Cardiac septum (tissue), 1 donor: Measurements from ENCODE around the gene FSTL3. TPM values are rescaled to one million over a fixed set of nuclear protein-coding genes. Genes with fewer than 3 reads are reported as not detected.
"Not testable (repeated sequence)": the region's sequence is repeated elsewhere in the genome, so short reads cannot be mapped to it uniquely, and the experiment has no call there.

Experiments used
- DNase-seq: peaks from one replicate; pipeline ENCODE4 v3.0.0-alpha.2; 2020; ENCODE audit warnings: low spot score
- intact Hi-C: fragments of 100-400 bp; cut with DNase I; formaldehyde crosslinking; loops from one replicate; pipeline ENCODE4 v1.14.0; 2022
- total RNA-seq: library from RNA; stranded (reverse); fragmentation: NEBNext Ultra II Directional; extraction: Animal tissue kit (Norgen Biotek cat#: 25700); gene quantifications from one replicate; pipeline ENCODE4 v1.2.1, GENCODE V29; 2021
- donor health status: DM: no; HTN: no; CAD: no.

FSTL3 gene
- total RNA-seq, 1 donor from 2014 or later, result 136 TPM

DNA sequence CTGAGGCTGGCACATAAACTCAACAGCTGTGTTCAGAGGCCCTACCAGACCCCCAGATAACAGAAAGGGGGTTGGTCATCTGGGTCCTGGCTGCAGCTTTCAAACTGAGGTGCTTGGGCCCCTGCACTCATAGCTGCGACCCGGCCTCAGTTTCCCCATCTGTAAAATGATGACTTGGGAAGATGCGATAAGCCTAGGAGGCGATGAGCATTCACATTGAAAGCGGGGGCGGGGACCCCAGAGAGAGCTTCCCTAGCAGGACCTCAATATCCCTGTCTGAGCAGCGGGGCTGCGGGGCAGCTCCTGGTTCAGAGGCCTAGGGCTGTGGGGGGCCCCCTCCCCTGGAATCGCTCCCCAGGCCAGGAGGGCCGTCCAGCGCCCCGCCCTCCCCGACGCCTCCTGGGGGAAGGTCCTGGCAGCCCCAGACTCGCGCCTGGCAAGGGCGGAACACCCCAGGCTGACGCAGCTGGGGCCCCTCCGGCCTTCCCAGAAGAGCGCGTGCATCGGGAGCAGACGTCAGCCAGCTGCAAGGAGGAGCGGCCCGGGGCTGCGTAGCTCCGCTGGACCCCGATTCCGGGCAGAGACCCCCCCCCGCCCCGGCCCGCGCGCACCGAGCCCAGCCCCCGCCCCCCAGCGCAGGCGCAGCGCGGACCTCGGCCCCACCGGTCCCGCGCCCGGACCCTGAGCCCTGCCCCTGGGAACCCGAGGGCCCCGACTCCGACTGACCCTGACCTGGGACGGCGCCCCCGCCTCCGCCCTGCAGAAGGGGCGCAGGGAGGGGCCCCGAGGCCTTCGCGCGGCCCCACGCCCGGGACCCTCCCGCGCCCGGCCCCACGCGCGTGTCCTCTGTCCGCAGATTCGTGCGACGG lies 3.5 kb downstream of the FSTL3 start:
- intact Hi-C loops, result no loop called here
- no peak for DNase-seq

DNA sequence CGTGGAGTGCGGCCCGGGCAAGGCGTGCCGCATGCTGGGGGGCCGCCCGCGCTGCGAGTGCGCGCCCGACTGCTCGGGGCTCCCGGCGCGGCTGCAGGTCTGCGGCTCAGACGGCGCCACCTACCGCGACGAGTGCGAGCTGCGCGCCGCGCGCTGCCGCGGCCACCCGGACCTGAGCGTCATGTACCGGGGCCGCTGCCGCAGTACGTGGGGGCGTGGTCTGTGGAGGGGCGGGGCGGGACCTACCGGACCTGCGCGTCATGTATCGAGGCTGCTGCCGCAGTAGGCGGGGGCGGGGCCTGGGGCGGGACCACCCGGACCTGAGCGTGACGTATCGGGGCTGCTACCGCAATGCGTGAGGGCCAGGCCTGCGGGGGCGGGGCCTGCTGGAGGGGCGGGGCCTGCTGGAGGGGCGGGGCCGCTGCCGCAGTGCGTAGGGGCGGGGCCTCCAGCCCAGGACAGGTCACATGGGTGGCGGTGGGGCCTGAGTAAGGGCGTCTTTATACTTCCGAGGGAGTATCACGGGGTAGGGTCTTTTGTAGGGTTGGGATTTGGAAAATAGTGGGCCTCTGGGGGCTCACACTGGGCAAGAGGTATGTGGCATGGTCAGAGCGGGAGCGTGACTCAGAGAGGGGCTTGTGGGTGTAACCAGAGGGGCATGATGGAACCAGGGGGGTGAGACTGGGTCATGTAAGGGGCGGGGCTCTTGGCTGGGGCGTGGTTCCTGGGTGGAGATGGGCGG lies 4.3 kb downstream of the FSTL3 start:
- peak; percentile 100 for DNase-seq
- intact Hi-C loops, result no loop called here

DNA sequence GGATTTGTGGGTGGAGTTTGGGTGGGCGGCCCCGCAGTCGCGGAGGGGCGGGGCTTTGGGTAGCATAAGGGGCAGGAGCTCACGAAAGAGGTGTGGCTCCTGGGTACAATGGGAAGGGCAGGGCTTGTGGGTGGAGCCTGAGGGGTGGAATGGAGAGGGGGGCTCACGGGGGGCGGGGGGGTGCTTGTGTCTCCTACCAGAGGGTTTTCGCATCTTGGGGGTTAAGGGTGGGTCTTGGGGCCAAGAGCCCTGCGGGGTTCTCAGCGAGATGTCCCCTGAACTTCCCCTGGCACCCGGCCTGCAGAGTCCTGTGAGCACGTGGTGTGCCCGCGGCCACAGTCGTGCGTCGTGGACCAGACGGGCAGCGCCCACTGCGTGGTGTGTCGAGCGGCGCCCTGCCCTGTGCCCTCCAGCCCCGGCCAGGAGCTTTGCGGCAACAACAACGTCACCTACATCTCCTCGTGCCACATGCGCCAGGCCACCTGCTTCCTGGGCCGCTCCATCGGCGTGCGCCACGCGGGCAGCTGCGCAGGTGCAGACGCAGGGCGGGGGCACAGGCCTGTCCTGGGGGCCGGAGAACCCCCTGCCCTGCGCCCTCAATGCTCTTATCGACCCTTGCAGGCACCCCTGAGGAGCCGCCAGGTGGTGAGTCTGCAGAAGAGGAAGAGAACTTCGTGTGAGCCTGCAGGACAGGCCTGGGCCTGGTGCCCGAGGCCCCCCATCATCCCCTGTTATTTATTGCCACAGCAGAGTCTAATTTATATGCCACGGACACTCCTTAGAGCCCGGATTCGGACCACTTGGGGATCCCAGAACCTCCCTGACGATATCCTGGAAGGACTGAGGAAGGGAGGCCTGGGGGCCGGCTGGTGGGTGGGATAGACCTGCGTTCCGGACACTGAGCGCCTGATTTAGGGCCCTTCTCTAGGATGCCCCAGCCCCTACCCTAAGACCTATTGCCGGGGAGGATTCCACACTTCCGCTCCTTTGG lies 5.1 kb downstream of the FSTL3 start:
- intact Hi-C loops, result no loop called here
- DNase-seq, result peak; percentile 96

DNA sequence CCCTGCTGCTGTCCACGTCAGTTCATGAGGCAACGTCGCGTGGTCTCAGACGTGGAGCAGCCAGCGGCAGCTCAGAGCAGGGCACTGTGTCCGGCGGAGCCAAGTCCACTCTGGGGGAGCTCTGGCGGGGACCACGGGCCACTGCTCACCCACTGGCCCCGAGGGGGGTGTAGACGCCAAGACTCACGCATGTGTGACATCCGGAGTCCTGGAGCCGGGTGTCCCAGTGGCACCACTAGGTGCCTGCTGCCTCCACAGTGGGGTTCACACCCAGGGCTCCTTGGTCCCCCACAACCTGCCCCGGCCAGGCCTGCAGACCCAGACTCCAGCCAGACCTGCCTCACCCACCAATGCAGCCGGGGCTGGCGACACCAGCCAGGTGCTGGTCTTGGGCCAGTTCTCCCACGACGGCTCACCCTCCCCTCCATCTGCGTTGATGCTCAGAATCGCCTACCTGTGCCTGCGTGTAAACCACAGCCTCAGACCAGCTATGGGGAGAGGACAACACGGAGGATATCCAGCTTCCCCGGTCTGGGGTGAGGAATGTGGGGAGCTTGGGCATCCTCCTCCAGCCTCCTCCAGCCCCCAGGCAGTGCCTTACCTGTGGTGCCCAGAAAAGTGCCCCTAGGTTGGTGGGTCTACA lies 6.6 kb downstream of the FSTL3 start:
- no peak for DNase-seq
- intact Hi-C loops, result no loop called here

DNA sequence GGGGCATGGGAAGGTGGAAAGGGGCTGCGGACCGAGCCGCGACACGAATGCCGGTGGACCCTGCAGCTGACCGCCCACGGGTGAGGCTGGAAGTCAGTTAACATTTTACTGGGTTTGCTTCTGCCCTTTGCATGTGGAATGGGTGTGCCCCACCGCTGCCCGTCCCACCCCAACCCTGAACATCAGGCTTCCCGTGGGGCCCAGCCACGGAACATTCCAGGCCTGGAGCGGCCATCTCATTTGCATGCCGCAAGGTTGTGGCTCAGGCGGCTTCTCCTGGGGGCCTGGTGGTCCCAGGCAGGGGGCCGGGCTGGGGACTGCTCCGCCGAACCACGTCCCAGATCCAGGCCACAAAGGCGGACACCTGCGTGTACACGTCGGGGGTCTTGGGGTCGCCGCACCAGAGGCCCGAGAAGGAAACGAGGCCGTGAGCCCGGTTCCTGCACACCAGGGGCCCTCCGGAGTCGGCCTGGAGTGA lies 9.3 kb downstream of the FSTL3 start:
- no peak for DNase-seq
- intact Hi-C loops, result no loop called here

DNA sequence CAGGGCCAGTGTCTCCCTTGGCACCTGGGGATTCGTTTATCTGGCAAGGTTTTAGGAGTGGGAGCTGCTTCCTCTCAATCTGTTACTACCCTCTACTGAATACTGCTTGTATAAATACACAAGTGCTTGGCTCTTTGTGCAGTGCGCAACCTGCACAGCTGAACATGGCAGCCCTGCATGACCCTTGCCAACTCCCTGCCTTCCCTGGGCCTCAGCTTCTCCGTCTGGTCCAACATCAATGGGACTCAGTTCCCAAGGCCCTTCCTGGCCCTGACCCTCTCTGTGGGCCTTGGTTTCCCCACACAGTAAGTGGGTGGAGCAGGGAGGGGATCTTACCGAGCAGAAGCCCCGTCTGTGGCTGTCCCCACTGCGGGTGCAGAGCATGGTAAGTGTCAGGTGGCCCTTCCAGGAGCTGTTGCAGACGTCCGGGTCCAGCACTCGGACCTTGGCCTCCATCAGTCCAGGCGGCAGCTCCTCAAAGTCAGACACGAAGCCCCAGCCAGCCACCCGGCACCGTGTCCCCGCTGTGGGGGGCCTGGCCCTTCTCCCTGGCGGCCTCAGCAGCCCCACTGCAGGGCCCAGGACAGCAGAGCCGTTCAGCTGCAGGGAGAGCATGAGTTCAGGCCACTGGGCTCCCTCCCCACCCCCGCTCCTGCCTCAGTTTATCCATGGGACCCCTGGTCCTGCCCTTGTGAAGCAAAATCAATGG lies 10.6 kb downstream of the FSTL3 start:
- DNase-seq, result no peak
- intact Hi-C loops, result no loop called here

DNA sequence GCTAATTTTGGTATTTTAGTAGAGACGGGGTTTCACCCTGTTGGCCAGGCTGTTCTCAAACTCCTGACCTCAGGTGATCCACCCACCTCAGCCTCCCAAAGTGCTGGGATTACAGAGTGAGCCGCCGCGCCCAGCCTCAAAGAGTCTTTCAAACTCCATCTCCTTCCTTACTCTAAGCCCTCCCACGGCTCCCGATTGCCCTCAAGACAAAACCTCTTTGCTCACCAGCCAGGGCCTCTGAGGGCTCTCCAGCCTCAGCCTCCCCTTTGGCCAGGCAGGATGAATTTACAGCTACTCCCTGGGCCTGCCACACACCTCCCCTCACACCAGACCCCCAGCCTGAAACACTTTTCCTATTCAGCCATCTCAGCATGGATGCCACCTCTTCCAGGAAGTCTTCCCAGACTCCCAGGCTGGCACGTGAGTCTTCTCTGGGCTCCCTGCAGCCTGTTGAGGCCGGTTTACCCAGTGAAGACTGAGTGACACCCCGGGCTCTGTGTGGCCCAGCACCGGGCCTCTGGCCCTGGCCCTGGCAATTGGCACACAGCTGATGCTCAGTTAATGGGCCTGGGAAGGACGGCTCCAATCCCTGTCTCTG lies 11.5 kb downstream of the FSTL3 start:
- no peak for DNase-seq
- intact Hi-C loops, result no loop called here

DNA sequence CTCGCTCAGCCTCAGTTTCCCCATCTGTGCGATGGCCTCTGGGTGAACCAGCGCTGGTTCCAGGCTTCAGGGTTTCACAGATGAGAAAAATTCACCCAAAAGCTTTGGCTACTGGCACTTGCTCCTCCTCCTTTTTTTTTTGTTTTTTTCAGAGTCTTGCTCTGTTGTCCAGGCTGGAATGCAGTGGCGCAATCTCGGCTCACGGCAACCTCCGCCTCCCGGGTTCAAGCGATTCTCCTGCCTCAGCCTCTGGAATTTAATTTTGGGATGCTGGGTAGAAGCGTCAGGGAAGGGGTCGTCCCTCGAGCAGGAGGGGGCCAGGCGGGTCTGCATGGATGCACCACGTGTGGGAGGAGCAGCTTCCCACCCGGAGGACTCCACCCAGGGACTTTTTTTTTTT lies 12.0 kb downstream of the FSTL3 start:
- intact Hi-C loops, result no loop called here
- no peak for DNase-seq

DNA sequence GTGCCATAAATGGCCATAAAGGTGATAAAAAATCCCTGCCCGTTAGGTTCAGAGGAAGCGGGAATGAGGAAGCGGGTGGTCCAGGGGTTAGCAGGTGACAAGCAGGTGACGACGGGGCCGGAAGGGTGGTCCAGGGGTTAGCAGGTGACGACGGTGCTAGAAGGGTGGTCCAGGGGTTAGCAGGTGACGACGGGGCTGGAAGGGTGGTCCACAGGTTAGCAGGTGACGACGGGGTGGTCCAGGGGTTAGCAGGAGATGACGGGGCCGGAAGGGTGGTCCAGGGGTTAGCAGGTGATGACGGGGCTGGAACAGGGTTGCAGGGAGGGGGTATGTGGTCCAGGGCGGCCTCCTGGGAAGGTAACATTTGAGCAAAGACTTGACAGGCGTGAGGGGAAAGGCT lies 12.8 kb downstream of the FSTL3 start:
- no peak for DNase-seq
- intact Hi-C loops, result no loop called here

DNA sequence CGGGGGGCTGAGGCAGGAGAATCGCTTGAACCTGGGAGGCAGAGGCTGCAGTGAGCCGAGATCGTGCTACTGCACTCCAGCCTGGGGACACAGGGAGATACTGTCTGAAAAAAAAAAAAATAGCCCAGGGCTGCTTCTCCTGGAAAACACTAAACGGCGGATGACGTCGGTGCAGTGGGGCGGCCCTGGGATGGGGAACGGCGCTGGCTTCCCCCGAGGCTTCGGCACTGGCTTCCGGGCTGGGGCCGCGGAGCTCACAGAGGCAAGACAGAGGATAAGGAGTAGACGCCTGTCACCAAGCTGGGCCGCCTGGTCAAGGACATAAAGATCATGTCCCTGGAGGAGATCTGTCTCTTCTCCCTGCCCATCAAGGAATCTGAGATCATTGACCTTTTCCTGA lies 14.0 kb downstream of the FSTL3 start:
- DNase-seq, result no peak
- intact Hi-C loops, result no loop called here

DNA sequence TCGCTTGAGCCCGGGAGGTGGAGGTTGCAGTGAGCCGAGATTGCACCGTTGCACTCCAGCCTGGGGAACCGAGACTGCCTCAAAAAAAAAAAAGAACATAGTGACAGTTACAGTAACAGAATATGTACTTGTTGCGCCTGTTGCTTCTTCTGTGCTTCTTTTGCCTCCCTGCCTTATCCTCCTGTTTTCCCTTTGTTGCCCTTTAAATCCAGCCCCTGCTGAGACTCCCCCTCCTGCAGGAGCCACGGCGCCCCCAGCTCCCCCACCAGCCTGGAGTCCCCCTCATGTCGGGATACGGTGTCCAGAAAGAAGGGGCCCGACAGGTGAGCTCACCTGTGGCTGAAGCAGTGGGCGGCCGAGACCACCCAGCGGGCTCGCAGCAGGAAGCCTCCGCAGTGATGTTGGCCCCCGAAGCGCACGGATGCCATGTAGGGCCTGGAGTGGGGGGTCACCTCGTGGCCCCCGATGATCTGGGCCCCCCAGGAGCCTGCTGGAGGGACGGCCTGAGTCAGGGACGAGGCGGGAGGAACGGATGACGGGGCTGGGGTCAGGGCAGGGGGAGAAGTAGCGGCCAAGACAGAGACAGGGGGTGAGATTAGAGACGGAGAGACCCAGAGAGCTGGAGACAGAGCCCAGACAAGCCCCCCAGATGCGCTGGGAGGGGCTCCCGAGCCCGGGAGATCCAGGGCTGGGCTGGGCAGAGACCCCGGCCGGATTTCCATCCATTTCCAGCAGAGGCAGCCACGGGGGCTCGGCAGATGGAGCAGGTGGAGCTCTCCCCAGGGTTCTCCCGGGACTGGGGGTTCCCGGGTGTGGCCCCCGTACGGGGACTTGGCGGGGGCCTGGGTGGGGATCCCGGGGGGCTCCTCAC lies 18.5 kb downstream of the FSTL3 start:
- no peak for DNase-seq
- intact Hi-C loops, result no loop called here

DNA sequence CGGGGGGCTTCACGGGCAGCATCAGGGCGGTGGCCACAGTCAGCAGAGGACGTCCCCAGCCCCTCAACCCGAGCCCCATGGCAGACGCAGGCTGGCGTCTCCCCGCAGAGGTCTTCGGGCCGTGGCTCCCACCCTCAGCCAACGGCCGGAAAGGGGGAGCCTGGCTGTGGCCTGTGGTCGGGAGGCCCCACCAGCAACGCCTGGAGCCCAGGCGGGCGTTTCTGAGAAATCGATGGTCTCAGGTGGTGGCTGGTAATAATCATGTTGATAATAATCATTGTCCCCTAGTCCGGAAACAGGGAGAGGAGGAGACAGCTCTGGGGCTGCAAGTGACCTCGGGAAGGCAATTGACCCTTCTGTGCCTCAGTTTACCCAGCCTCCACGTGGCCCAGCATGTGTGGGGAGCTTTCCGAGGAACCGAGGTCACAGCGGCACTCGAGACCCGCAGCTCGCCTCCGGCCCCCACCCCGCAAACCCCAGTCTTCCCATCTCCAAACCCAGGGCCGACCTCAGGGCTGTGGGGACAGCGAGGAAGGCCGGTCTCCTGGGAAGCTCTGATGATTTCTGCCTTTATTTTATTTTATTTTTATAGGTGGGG lies 19.3 kb downstream of the FSTL3 start, which contains the start of gene PRSS57:
TSS of gene PRSS57 (minus strand) at position 101 of the 598 bp plus-strand sequence. CDS start at position 79, 22 bp downstream.
- DNase-seq, result no peak
- intact Hi-C loops, result no loop called here

DNA sequence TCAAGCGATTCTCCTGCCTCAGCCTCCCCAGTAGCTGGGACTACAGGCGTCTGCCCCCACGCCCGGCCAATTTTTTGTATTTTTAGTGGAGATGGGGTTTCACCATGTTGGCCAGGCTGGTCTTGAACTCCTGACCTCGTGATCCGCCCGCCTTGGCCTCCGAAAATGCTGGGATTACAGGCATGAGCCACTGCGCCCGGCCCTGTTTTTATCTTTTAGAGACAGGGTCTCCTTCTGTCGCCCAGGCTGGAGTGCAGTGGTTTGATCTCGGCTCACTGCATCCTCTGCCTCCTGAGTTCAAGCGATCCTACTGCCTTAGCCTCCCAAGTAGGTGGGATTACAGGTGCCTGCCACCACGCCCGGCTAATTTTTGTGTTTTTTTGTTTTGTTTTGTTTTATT lies 22.3 kb downstream of the FSTL3 start:
- intact Hi-C loops, result not testable (repeated sequence)

DNA sequence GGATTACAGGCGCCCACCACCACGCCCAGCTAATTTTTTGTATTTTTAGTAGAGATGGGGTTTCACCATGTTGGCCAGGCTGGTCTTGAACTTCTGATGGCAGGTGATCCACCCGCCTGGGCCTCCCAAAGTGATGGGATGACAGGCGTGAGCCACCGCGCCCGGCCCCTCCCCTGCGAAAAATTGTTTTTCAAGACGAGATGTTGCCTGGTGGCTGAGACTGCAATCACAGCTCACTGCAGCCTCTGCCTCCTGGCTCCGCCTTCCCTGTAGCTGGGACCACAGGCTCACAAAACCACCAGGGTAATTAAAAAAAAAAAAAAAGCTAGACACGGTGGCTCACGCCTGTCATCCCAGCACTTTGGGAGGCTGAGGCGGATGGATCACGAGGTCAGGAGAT lies 23.7 kb downstream of the FSTL3 start:
- intact Hi-C loops, DNase-seq: not testable (repeated sequence)

More for the DNA sequence above, 22.3 kb downstream of the FSTL3 start:
- DNase-seq, result not testable (repeated sequence)

DNA sequence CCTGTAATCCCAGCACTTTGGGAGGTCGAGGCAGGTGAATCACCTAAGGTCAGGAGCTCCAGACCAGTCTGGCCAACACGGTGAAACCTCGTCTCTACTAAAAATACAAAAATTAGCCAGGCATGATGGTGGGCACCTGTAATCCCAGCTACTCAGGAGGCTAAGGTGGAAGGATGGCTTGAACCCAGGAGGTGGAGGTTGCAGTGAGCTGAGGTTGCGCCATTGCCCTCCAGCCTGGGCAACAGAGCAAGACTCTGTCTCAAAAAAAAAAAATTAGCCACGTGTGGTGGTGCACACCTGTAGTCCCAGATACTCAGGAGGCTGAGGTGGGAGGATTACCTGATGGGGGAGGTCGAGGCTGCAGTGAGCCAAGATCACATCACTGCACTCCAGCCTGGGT lies 26.7 kb downstream of the FSTL3 start:
- intact Hi-C loops, DNase-seq: not testable (repeated sequence)

DNA sequence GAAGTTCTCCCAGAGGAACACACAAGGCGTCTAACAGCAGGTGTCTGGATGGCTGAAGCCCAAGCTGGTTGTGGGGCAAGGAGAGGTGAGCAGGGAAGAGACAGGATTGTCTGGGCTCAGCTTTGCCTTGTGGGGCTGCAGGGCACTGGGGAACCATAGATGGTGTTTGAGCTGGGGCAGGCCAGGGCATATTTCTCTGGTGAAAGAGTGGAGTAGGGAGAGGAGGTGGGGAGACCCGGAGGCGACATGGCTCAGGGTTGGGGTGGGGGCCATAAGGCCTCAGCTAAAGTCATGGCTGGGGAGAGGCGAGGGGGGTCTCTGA lies 27.1 kb downstream of the FSTL3 start:
- DNase-seq, result no peak
- intact Hi-C loops, result no loop called here
